Measurements from ENCODE around the gene PRSS56. TPM values are rescaled to one million over a fixed set of nuclear protein-coding genes. Genes with fewer than 3 reads are reported as not detected.

PRSS56 gene
- polyA plus RNA-seq, 3 donors: not detected

GRCh38 chr2:232543928-232544631 is 23.9 kb downstream of the PRSS56 start:
- Mint-ChIP-seq H3K27me3 (ENCODE audit: low read depth in 3 of 3) (peaks cover 2 to 12% (median 5%) of the 10 kb centered on the region in 3 donors), H3K4me1 (peaks cover 43% of the 10 kb centered on the region), H3K9me3 (no peaks in the 10 kb centered on the region), H3K36me3 (peaks cover 11 to 35% of the 10 kb centered on the region in 2 donors), H3K4me3 (no peak overlapping the region), H3K27ac (peak overlapping the region in 2 of 7 donors; percentile 63 to 68)
- WGBS (ENCODE audit: insufficient coverage): 95% methylated on average over 17 of the region's 19 CpGs
- TF ChIP-seq, protein P1, sequence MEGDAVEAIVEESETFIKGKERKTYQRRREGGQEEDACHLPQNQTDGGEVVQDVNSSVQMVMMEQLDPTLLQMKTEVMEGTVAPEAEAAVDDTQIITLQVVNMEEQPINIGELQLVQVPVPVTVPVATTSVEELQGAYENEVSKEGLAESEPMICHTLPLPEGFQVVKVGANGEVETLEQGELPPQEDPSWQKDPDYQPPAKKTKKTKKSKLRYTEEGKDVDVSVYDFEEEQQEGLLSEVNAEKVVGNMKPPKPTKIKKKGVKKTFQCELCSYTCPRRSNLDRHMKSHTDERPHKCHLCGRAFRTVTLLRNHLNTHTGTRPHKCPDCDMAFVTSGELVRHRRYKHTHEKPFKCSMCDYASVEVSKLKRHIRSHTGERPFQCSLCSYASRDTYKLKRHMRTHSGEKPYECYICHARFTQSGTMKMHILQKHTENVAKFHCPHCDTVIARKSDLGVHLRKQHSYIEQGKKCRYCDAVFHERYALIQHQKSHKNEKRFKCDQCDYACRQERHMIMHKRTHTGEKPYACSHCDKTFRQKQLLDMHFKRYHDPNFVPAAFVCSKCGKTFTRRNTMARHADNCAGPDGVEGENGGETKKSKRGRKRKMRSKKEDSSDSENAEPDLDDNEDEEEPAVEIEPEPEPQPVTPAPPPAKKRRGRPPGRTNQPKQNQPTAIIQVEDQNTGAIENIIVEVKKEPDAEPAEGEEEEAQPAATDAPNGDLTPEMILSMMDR (IDR thresholded peaks at IDR 0.05): no peak
- peaks cover 0 to 12% of the 10 kb centered on the region in 2 donors for H3K36me3 ChIP-seq (replicated peaks in 1 of 2; ENCODE audit: control insufficient read depth in 1 of 2, insufficient read depth in 2 of 2, low read length in 2 of 2)
- no peak overlapping the region for H3K9ac ChIP-seq (ENCODE audit: insufficient read depth, low read length, poor library complexity, severe bottlenecking)
- H3K4me3 ChIP-seq (replicated peaks in 1 of 3; ENCODE audit: low read depth in 2 of 3, low read length in 3 of 3): no peak overlapping the region
- intact Hi-C loops (cut with micrococcal nuclease): no loop called here
- no peak overlapping the region for H2AFZ ChIP-seq (ENCODE audit: insufficient read depth, low read depth, low read length, poor library complexity, severe bottlenecking)
- H3K4me2 ChIP-seq (replicated peaks; ENCODE audit: extremely low read depth, low read length, poor library complexity, severe bottlenecking): no peak overlapping the region
- peaks cover 27% of the 10 kb centered on the region for H4K20me1 ChIP-seq (ENCODE audit: insufficient read depth, low read length)
- H3K27ac ChIP-seq (ENCODE audit: low read depth in 1 of 2, low read length in 2 of 2): no peak overlapping the region
- peaks cover 34 to 52% of the 10 kb centered on the region in 2 donors for H3K4me1 ChIP-seq (ENCODE audit: control insufficient read depth in 1 of 2, insufficient read depth in 2 of 2, low read length in 2 of 2)
- H3K9me3 ChIP-seq (replicated peaks in 1 of 2; ENCODE audit: control insufficient read depth in 1 of 2, insufficient read depth in 1 of 2, low read length in 2 of 2): no peaks in the 10 kb centered on the region
- H3K27me3 ChIP-seq (ENCODE audit: control insufficient read depth in 2 of 2, insufficient read depth in 2 of 2, low read length in 2 of 2): no peaks in the 10 kb centered on the region
- DNase-seq: no peak
- H3K79me2 ChIP-seq (ENCODE audit: insufficient read depth, low read length): peaks cover 30% of the 10 kb centered on the region

- intact Hi-C loops (cut with micrococcal nuclease): no loop called here
- Histone ChIP-seq H3K4me2 (replicated peaks; ENCODE audit: extremely low read depth, low read length, poor library complexity, severe bottlenecking) (no peak overlapping the region), H3K79me2 (ENCODE audit: insufficient read depth, low read length) (peaks cover 35% of the 10 kb centered on the region), H3K9ac (ENCODE audit: insufficient read depth, low read length, poor library complexity, severe bottlenecking) (no peak overlapping the region), H3K4me3 (replicated peaks in 1 of 3; ENCODE audit: low read depth in 2 of 3, low read length in 3 of 3) (no peak overlapping the region), H2AFZ (ENCODE audit: insufficient read depth, low read depth, low read length, poor library complexity, severe bottlenecking) (no peak overlapping the region), H3K9me3 (replicated peaks in 1 of 2; ENCODE audit: control insufficient read depth in 1 of 2, insufficient read depth in 1 of 2, low read length in 2 of 2) (no peaks in the 10 kb centered on the region), H4K20me1 (ENCODE audit: insufficient read depth, low read length) (peaks cover 27% of the 10 kb centered on the region), H3K27ac (ENCODE audit: low read depth in 1 of 2, low read length in 2 of 2) (no peak overlapping the region), H3K4me1 (ENCODE audit: control insufficient read depth in 1 of 2, insufficient read depth in 2 of 2, low read length in 2 of 2) (peaks cover 34 to 52% of the 10 kb centered on the region in 2 donors), H3K36me3 (replicated peaks in 1 of 2; ENCODE audit: control insufficient read depth in 1 of 2, insufficient read depth in 2 of 2, low read length in 2 of 2) (peaks cover 0 to 12% of the 10 kb centered on the region in 2 donors), H3K27me3 (ENCODE audit: control insufficient read depth in 2 of 2, insufficient read depth in 2 of 2, low read length in 2 of 2) (no peaks in the 10 kb centered on the region)
- Mint-ChIP-seq H3K4me3 (no peak overlapping the region), H3K27ac (peak overlapping the region in 2 of 7 donors; percentile 20 to 54), H3K36me3 (peaks cover 11 to 35% of the 10 kb centered on the region in 2 donors), H3K27me3 (ENCODE audit: low read depth in 3 of 3) (peaks cover 0 to 8% (median 5%) of the 10 kb centered on the region in 3 donors), H3K9me3 (no peaks in the 10 kb centered on the region), H3K4me1 (peaks cover 44% of the 10 kb centered on the region)
- TF ChIP-seq, protein P1 (IDR thresholded peaks at IDR 0.05): no peak
- 91% methylated on average over 1 of the region's 6 CpGs for WGBS (ENCODE audit: insufficient coverage)
- DNase-seq: no peak
These were observed 24.5 kb downstream of the PRSS56 start for GRCh38 chr2:232544674-232545073.

Measured in CD14-positive monocyte (primary cell).